Activated naive CD8-positive, alpha-beta T cell (primary cell): ENCODE results near the gene RMI1.
A peak's percentile ranks its signal among the peaks of the same experiment; 100 is the strongest.

Source experiments
- H3K27ac Mint-ChIP-seq: one replicate; pipeline ENCODE4 v1.8.0; 2021; ENCODE audit warnings: mixed read lengths
- H3K27me3 Mint-ChIP-seq: one replicate; pipeline ENCODE4 v1.8.0; 2021; ENCODE audit warnings: mixed read lengths
- H3K36me3 Mint-ChIP-seq: one replicate; pipeline ENCODE4 v1.8.0; 2021; ENCODE audit warnings: mixed read lengths
- H3K4me1 Mint-ChIP-seq: one replicate; pipeline ENCODE4 v1.8.0; 2021; ENCODE audit warnings: low read depth, mixed read lengths
- H3K4me3 Mint-ChIP-seq: one replicate; pipeline ENCODE4 v1.8.0; 2021; ENCODE audit warnings: mild to moderate bottlenecking, mixed read lengths
- H3K9me3 Mint-ChIP-seq: one replicate; pipeline ENCODE4 v1.8.0; 2021; ENCODE audit warnings: low read depth, mixed read lengths

Gene RMI1

GRCh38 chr9:83981126-83981871 is 694 bp downstream of the RMI1 start:
- Mint-ChIP-seq H3K36me3 (peaks cover 22% of the 10 kb centered on the region), H3K9me3 (no peaks in the 10 kb centered on the region)

GRCh38 chr9:83986195-83986594 is 5.6 kb downstream of the RMI1 start:
- H3K9me3 Mint-ChIP-seq: no peaks in the 10 kb centered on the region
- peaks cover 13% of the 10 kb centered on the region for H3K36me3 Mint-ChIP-seq
- H3K4me3 Mint-ChIP-seq: no peak overlapping the region
- H3K27me3 Mint-ChIP-seq: no peaks in the 10 kb centered on the region
- H3K27ac Mint-ChIP-seq: no peak overlapping the region
- peaks cover 21% of the 10 kb centered on the region for H3K4me1 Mint-ChIP-seq

More at GRCh38 chr9:83981126-83981871, 694 bp downstream of the RMI1 start:
- Mint-ChIP-seq H3K27me3 (no peaks in the 10 kb centered on the region), H3K4me1 (peaks cover 30% of the 10 kb centered on the region), H3K4me3 (peak overlapping the region; percentile 98), H3K27ac (peak overlapping the region; percentile 82)

- no peak overlapping the region for H3K4me3 Mint-ChIP-seq
- H3K27ac Mint-ChIP-seq: no peak overlapping the region
- H3K27me3 Mint-ChIP-seq: no peaks in the 10 kb centered on the region
- no peaks in the 10 kb centered on the region for H3K9me3 Mint-ChIP-seq
- peaks cover 15% of the 10 kb centered on the region for H3K36me3 Mint-ChIP-seq
- peaks cover 17% of the 10 kb centered on the region for H3K4me1 Mint-ChIP-seq
Measured at GRCh38 chr9:83986765-83987401, 6.3 kb downstream of the RMI1 start.

GRCh38 chr9:83987402-83987791 is 6.8 kb downstream of the RMI1 start:
- H3K4me3 Mint-ChIP-seq: no peak overlapping the region
- peaks cover 17% of the 10 kb centered on the region for H3K4me1 Mint-ChIP-seq
- H3K27me3 Mint-ChIP-seq: no peaks in the 10 kb centered on the region
- H3K36me3 Mint-ChIP-seq: peaks cover 15% of the 10 kb centered on the region
- no peak overlapping the region for H3K27ac Mint-ChIP-seq
- H3K9me3 Mint-ChIP-seq: no peaks in the 10 kb centered on the region

GRCh38 chr9:83988411-83988810 is 7.8 kb downstream of the RMI1 start:
- Mint-ChIP-seq H3K27ac (no peak overlapping the region), H3K36me3 (peaks cover 15% of the 10 kb centered on the region), H3K4me1 (peaks cover 14% of the 10 kb centered on the region), H3K4me3 (no peak overlapping the region), H3K9me3 (no peaks in the 10 kb centered on the region), H3K27me3 (no peaks in the 10 kb centered on the region)

GRCh38 chr9:83991355-83991754 is 10.8 kb downstream of the RMI1 start:
- peaks cover 22% of the 10 kb centered on the region for H3K36me3 Mint-ChIP-seq
- H3K4me3 Mint-ChIP-seq: no peak overlapping the region
- no peaks in the 10 kb centered on the region for H3K9me3 Mint-ChIP-seq
- H3K27me3 Mint-ChIP-seq: no peaks in the 10 kb centered on the region
- H3K4me1 Mint-ChIP-seq: peaks cover 8% of the 10 kb centered on the region
- H3K27ac Mint-ChIP-seq: no peak overlapping the region

GRCh38 chr9:83992407-83992806 is 11.8 kb downstream of the RMI1 start:
- no peak overlapping the region for H3K27ac Mint-ChIP-seq
- H3K36me3 Mint-ChIP-seq: peaks cover 22% of the 10 kb centered on the region
- no peak overlapping the region for H3K4me3 Mint-ChIP-seq
- no peaks in the 10 kb centered on the region for H3K27me3 Mint-ChIP-seq
- no peaks in the 10 kb centered on the region for H3K9me3 Mint-ChIP-seq
- peaks cover 4% of the 10 kb centered on the region for H3K4me1 Mint-ChIP-seq

GRCh38 chr9:83992901-83993300 is 12.3 kb downstream of the RMI1 start:
- H3K9me3 Mint-ChIP-seq: no peaks in the 10 kb centered on the region
- no peak overlapping the region for H3K4me3 Mint-ChIP-seq
- H3K36me3 Mint-ChIP-seq: peaks cover 22% of the 10 kb centered on the region
- H3K27ac Mint-ChIP-seq: no peak overlapping the region
- H3K4me1 Mint-ChIP-seq: peaks cover 2% of the 10 kb centered on the region
- H3K27me3 Mint-ChIP-seq: no peaks in the 10 kb centered on the region

- Mint-ChIP-seq H3K27me3 (no peaks in the 10 kb centered on the region), H3K27ac (no peak overlapping the region), H3K36me3 (peaks cover 9% of the 10 kb centered on the region), H3K9me3 (no peaks in the 10 kb centered on the region), H3K4me1 (peaks cover 2% of the 10 kb centered on the region), H3K4me3 (no peak overlapping the region)
Measured at GRCh38 chr9:83996126-83996525, 15.5 kb downstream of the RMI1 start.

GRCh38 chr9:83999141-83999918 is 18.7 kb downstream of the RMI1 start:
- H3K9me3 Mint-ChIP-seq: no peaks in the 10 kb centered on the region
- no peaks in the 10 kb centered on the region for H3K27me3 Mint-ChIP-seq
- no peak overlapping the region for H3K4me3 Mint-ChIP-seq
- no peak overlapping the region for H3K27ac Mint-ChIP-seq
- H3K4me1 Mint-ChIP-seq: peaks cover 13% of the 10 kb centered on the region
- peaks cover 11% of the 10 kb centered on the region for H3K36me3 Mint-ChIP-seq

GRCh38 chr9:84000186-84000585 is 19.6 kb downstream of the RMI1 start:
- Mint-ChIP-seq H3K27me3 (no peaks in the 10 kb centered on the region), H3K9me3 (no peaks in the 10 kb centered on the region), H3K27ac (no peak overlapping the region), H3K4me1 (peaks cover 13% of the 10 kb centered on the region), H3K36me3 (peaks cover 9% of the 10 kb centered on the region), H3K4me3 (no peak overlapping the region)

GRCh38 chr9:84001621-84002020 is 21.0 kb downstream of the RMI1 start:
- Mint-ChIP-seq H3K4me3 (no peak overlapping the region), H3K36me3 (peaks cover 10% of the 10 kb centered on the region), H3K9me3 (no peaks in the 10 kb centered on the region), H3K27ac (no peak overlapping the region), H3K27me3 (no peaks in the 10 kb centered on the region), H3K4me1 (peaks cover 12% of the 10 kb centered on the region)

- Mint-ChIP-seq H3K27ac (no peak overlapping the region), H3K9me3 (no peaks in the 10 kb centered on the region), H3K4me3 (no peak overlapping the region), H3K27me3 (no peaks in the 10 kb centered on the region), H3K36me3 (peaks cover 10% of the 10 kb centered on the region), H3K4me1 (peaks cover 11% of the 10 kb centered on the region)
Measured at GRCh38 chr9:84002344-84002743, 21.7 kb downstream of the RMI1 start.

- H3K36me3 Mint-ChIP-seq: peaks cover 10% of the 10 kb centered on the region
- H3K27me3 Mint-ChIP-seq: no peaks in the 10 kb centered on the region
- H3K4me1 Mint-ChIP-seq: peaks cover 11% of the 10 kb centered on the region
- no peak overlapping the region for H3K27ac Mint-ChIP-seq
- no peak overlapping the region for H3K4me3 Mint-ChIP-seq
- no peaks in the 10 kb centered on the region for H3K9me3 Mint-ChIP-seq
Measured at GRCh38 chr9:84003246-84003645, 22.6 kb downstream of the RMI1 start.

GRCh38 chr9:84007662-84008061 is 27.1 kb downstream of the RMI1 start:
- Mint-ChIP-seq H3K4me1 (no peaks in the 10 kb centered on the region), H3K27me3 (no peaks in the 10 kb centered on the region), H3K36me3 (peaks cover 5% of the 10 kb centered on the region), H3K9me3 (no peaks in the 10 kb centered on the region), H3K4me3 (no peak overlapping the region), H3K27ac (no peak overlapping the region)
